Keratinocyte (primary cell): ENCODE measurements around the gene PLXNA1.

Experiments
- EZH2 ChIP-seq: IDR thresholded peaks from one replicate; pipeline ENCODE4 v1.6.1; 2012; ENCODE audit warnings: inconsistent platforms, mild to moderate bottlenecking, low read length, moderate library complexity
- TF ChIP-seq, protein P1 (sequence below), 3 experiments: IDR thresholded peaks in 1 of 3; conservative IDR thresholded peaks in 1 of 3; optimal IDR thresholded peaks in 1 of 3; 2 replicates in 2 of 3; 3 replicates in 1 of 3; pipeline versions ENCODE3 to v1.5.1; 2011; ENCODE audit warnings: low read length in 3 of 3, mild to moderate bottlenecking in 3 of 3, moderate library complexity in 2 of 3, control low read depth in 1 of 3, inconsistent platforms in 1 of 3; ENCODE audit not compliant: insufficient read depth in 2 of 3; ENCODE audit errors: extremely low read depth in 1 of 3

DNA sequence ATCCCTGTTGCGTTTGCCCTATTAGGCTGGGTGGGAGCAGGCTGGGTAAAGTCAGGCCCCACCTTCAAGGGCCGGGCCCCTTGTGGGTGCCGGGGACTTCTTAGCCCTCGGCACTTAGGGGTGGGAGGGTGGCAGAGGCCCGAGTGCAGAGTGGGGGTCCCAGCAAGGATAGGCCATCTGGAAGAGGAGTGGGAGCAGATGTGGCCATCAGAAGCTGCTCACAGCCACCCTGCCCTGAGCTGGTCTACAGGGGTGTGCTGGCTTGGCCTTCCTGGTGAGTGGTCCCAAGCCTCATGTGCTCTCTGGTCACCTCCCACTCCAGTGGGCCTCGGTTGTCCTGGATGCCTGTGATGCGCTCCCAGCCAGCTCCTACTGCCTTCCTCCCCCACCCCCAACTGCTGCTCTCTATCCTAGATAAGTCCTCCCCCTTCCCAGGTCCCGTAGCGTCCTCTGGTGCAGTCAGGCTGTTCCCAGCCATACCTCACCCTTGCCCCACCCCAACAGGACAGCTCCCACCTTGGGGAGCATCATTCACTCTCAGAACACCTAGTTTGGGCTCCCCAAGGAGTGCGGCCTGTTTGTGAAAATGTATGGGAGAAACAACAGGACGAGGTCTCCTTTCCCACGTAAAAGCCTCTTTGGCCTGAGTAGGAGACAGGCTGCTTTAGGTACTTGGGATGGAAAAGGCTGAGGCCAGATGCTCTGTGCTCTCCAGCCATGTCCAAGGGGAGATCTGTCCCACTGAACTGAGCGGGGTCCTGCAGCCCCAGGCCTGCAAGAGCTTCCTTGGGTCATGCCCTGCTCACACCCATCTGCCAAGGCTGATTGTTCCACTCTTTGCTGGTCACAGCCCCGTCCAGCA lies 24.9 kb upstream of the PLXNA1 start:
- TF ChIP-seq, protein P1, sequence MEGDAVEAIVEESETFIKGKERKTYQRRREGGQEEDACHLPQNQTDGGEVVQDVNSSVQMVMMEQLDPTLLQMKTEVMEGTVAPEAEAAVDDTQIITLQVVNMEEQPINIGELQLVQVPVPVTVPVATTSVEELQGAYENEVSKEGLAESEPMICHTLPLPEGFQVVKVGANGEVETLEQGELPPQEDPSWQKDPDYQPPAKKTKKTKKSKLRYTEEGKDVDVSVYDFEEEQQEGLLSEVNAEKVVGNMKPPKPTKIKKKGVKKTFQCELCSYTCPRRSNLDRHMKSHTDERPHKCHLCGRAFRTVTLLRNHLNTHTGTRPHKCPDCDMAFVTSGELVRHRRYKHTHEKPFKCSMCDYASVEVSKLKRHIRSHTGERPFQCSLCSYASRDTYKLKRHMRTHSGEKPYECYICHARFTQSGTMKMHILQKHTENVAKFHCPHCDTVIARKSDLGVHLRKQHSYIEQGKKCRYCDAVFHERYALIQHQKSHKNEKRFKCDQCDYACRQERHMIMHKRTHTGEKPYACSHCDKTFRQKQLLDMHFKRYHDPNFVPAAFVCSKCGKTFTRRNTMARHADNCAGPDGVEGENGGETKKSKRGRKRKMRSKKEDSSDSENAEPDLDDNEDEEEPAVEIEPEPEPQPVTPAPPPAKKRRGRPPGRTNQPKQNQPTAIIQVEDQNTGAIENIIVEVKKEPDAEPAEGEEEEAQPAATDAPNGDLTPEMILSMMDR (optimal IDR thresholded peaks at IDR 0.05 in 1 of 3, IDR thresholded peaks at IDR 0.05 in 1 of 3, conservative IDR thresholded peaks at IDR 0.05 in 1 of 3; ENCODE audit: extremely low read depth in 1 of 3, insufficient read depth in 2 of 3, low read length in 3 of 3) = no peak
- TF ChIP-seq EZH2 = no peak
